HepG2 (cell line): Measurements from ENCODE around the gene ZNF628. TPM values are rescaled to one million over a fixed set of nuclear protein-coding genes. Genes with fewer than 3 reads are reported as not detected.
A peak's percentile ranks its signal among the peaks of the same experiment; 100 is the strongest.

ENCODE experiments used
- AHR ChIP-seq: IDR thresholded peaks from 2 replicates; pipeline ENCODE4 v1.6.1; 2018; ENCODE audit warnings: missing genetic modification reagents, missing compliant biosample characterization
- ELF4 ChIP-seq: sonication (generic); formaldehyde crosslinking; IDR thresholded peaks from 2 replicates; pipeline ENCODE4 v1.5.0; 2020; ENCODE audit warnings: missing genetic modification reagents, mild to moderate bottlenecking, moderate library complexity, borderline replicate concordance
- FLYWCH1 ChIP-seq: sonication (generic); formaldehyde crosslinking; IDR thresholded peaks from 2 replicates; pipeline ENCODE4 v1.8.1; 2023; ENCODE audit warnings: mild to moderate bottlenecking, missing genetic modification reagents
- GABPA ChIP-seq, 2 experiments: IDR thresholded peaks; 2 replicates each; pipeline ENCODE4 v1.6.1; 2011 to 2016; ENCODE audit warnings: low read depth in 2 of 2, low read length in 1 of 2, missing biosample characterization in 1 of 2, missing genetic modification characterization in 1 of 2
- HDAC1 ChIP-seq: sonication (generic); formaldehyde crosslinking; IDR thresholded peaks from 2 replicates; pipeline ENCODE4 v1.5.1; 2020; ENCODE audit warnings: mild to moderate bottlenecking, missing genetic modification reagents
- MIER2 ChIP-seq: IDR thresholded peaks from 2 replicates; pipeline ENCODE4 v1.6.1; 2016; ENCODE audit warnings: missing biosample characterization, missing genetic modification reagents
- MTF2 ChIP-seq: sonication (generic); formaldehyde crosslinking; IDR thresholded peaks from 2 replicates; pipeline ENCODE4 v1.5.0; 2020; ENCODE audit warnings: missing genetic modification reagents, borderline replicate concordance
- NCOA1 ChIP-seq: sonication (generic); formaldehyde crosslinking; IDR thresholded peaks from 2 replicates; pipeline ENCODE4 v1.9.0; 2021; ENCODE audit warnings: missing genetic modification reagents
- NFATC3 ChIP-seq: sonication (generic); formaldehyde crosslinking; IDR thresholded peaks from 2 replicates; pipeline ENCODE4 v1.5.1; 2020; ENCODE audit warnings: mild to moderate bottlenecking, missing genetic modification reagents
- NKX3-1 ChIP-seq: sonication (generic); formaldehyde crosslinking; IDR thresholded peaks from 2 replicates; pipeline ENCODE4 v1.5.0; 2020; ENCODE audit warnings: missing genetic modification reagents
- PHF20 ChIP-seq: sonication (generic); formaldehyde crosslinking; IDR thresholded peaks from 2 replicates; pipeline ENCODE4 v1.5.0; 2020; ENCODE audit warnings: mild to moderate bottlenecking, missing genetic modification reagents
- RFX1 ChIP-seq: fragments of 450-650 bp; IDR thresholded peaks from 2 replicates; pipeline ENCODE4 v1.6.1; 2017
- ZMYM4 ChIP-seq: sonication (generic); formaldehyde crosslinking; IDR thresholded peaks from 2 replicates; pipeline ENCODE4 v1.8.1; 2023; ENCODE audit warnings: mild to moderate bottlenecking, missing genetic modification reagents
- ZNF441 ChIP-seq: sonication (generic); formaldehyde crosslinking; IDR thresholded peaks from 2 replicates; pipeline ENCODE4 v1.7.0; 2021; ENCODE audit warnings: missing genetic modification reagents, borderline replicate concordance
- ZNF549 ChIP-seq: sonication (generic); formaldehyde crosslinking; IDR thresholded peaks from 2 replicates; pipeline ENCODE4 v1.5.0; 2020; ENCODE audit warnings: missing genetic modification reagents
- polyA plus RNA-seq, 8 experiments: library from polyadenylated mRNA; depleted of rRNA in 3 of 8; stranded (reverse) in 7 of 8; unstranded in 1 of 8; fragments of >200 nt; fragmentation: Illumina TruSeq in 4 of 8; extraction: Trizol in 4 of 8; gene quantifications; 2 replicates each; pipeline versions ENCODE4 v1.2.1 to v1.2.3, GENCODE V29; 2011 to 2016; ENCODE audit warnings: low read depth in 4 of 8, missing spikeins in 1 of 8, mixed read lengths in 1 of 8; ENCODE audit not compliant: insufficient read depth in 1 of 8
- total RNA-seq, 5 experiments: library from RNA; depleted of rRNA; stranded (reverse); fragments of >200 nt; fragmentation: Illumina TruSeq; extraction: Trizol; gene quantifications; 2 replicates each; pipeline ENCODE4 v1.2.3, GENCODE V29; 2016; ENCODE audit warnings: low read depth in 1 of 5
- TF ChIP-seq, protein P1 (sequence below): sonication (generic); formaldehyde crosslinking; IDR thresholded peaks from 2 replicates; pipeline ENCODE4 v1.8.0; 2022; ENCODE audit warnings: missing genetic modification reagents, mild to moderate bottlenecking, moderate library complexity, borderline replicate concordance
- TF ChIP-seq, protein P2 (sequence below): sonication (generic); formaldehyde crosslinking; IDR thresholded peaks from 2 replicates; pipeline ENCODE4 v1.4.0; 2020; ENCODE audit warnings: missing genetic modification reagents, borderline replicate concordance
- TF ChIP-seq, protein P3 (sequence below): sonication (generic); formaldehyde crosslinking; IDR thresholded peaks from 2 replicates; pipeline ENCODE4 v1.4.0; 2020; ENCODE audit warnings: missing genetic modification reagents, borderline replicate concordance
- TF ChIP-seq, protein P4 (sequence below): sonication (generic); formaldehyde crosslinking; IDR thresholded peaks from 2 replicates; pipeline ENCODE4 v1.5.0; 2020; ENCODE audit warnings: mild to moderate bottlenecking, missing genetic modification reagents, borderline replicate concordance

Gene ZNF628
- total and polyA plus RNA-seq, 2 of the 13 experiments (the other 11 are each of a cell fraction or from before 2014, with no cell fraction given): 0.54 to 1.2 TPM

GRCh38 chr19:55476100-55476775 is at the start of gene ZNF628 (continued):
- peak; percentile 73 for TF ChIP-seq PHF20 (CRISPR knock-in tag)
- peak; percentile 94; the same call in 1 of the 2 replicates for TF ChIP-seq NKX3-1 (CRISPR knock-in tag)
- TF ChIP-seq, protein P1, sequence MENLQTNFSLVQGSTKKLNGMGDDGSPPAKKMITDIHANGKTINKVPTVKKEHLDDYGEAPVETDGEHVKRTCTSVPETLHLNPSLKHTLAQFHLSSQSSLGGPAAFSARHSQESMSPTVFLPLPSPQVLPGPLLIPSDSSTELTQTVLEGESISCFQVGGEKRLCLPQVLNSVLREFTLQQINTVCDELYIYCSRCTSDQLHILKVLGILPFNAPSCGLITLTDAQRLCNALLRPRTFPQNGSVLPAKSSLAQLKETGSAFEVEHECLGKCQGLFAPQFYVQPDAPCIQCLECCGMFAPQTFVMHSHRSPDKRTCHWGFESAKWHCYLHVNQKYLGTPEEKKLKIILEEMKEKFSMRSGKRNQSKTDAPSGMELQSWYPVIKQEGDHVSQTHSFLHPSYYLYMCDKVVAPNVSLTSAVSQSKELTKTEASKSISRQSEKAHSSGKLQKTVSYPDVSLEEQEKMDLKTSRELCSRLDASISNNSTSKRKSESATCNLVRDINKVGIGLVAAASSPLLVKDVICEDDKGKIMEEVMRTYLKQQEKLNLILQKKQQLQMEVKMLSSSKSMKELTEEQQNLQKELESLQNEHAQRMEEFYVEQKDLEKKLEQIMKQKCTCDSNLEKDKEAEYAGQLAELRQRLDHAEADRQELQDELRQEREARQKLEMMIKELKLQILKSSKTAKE: no peak
- peak; percentile 86; the same call in 1 of the 2 replicates for TF ChIP-seq ELF4 (CRISPR knock-in tag)
- TF ChIP-seq ZMYM4 (CRISPR knock-in tag): peak; percentile 72
- TF ChIP-seq GABPA (IDR thresholded peaks at IDR 0.05; ENCODE audit: low read depth, low read length): peak; percentile 53
- TF ChIP-seq GABPA (CRISPR knock-in tag; IDR thresholded peaks at IDR 0.05; ENCODE audit: low read depth): peak; percentile 81
- TF ChIP-seq FLYWCH1 (CRISPR knock-in tag): no peak
- TF ChIP-seq NCOA1 (CRISPR knock-in tag): no peak
- peak; percentile 63 for TF ChIP-seq HDAC1 (CRISPR knock-in tag)
- TF ChIP-seq RFX1: no peak
- TF ChIP-seq, protein P2, sequence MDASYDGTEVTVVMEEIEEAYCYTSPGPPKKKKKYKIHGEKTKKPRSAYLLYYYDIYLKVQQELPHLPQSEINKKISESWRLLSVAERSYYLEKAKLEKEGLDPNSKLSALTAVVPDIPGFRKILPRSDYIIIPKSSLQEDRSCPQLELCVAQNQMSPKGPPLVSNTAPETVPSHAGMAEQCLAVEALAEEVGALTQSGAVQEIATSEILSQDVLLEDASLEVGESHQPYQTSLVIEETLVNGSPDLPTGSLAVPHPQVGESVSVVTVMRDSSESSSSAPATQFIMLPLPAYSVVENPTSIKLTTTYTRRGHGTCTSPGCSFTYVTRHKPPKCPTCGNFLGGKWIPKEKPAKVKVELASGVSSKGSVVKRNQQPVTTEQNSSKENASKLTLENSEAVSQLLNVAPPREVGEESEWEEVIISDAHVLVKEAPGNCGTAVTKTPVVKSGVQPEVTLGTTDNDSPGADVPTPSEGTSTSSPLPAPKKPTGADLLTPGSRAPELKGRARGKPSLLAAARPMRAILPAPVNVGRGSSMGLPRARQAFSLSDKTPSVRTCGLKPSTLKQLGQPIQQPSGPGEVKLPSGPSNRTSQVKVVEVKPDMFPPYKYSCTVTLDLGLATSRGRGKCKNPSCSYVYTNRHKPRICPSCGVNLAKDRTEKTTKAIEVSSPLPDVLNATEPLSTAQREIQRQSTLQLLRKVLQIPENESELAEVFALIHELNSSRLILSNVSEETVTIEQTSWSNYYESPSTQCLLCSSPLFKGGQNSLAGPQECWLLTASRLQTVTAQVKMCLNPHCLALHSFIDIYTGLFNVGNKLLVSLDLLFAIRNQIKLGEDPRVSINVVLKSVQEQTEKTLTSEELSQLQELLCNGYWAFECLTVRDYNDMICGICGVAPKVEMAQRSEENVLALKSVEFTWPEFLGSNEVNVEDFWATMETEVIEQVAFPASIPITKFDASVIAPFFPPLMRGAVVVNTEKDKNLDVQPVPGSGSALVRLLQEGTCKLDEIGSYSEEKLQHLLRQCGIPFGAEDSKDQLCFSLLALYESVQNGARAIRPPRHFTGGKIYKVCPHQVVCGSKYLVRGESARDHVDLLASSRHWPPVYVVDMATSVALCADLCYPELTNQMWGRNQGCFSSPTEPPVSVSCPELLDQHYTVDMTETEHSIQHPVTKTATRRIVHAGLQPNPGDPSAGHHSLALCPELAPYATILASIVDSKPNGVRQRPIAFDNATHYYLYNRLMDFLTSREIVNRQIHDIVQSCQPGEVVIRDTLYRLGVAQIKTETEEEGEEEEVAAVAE (CRISPR knock-in tag): 0 out of 2 replicates have a peak, but pooled peaks have one; percentile 53
- TF ChIP-seq AHR (CRISPR knock-in tag): 0 out of 2 replicates have a peak, but pooled peaks have one; percentile 44
- TF ChIP-seq, protein P3, sequence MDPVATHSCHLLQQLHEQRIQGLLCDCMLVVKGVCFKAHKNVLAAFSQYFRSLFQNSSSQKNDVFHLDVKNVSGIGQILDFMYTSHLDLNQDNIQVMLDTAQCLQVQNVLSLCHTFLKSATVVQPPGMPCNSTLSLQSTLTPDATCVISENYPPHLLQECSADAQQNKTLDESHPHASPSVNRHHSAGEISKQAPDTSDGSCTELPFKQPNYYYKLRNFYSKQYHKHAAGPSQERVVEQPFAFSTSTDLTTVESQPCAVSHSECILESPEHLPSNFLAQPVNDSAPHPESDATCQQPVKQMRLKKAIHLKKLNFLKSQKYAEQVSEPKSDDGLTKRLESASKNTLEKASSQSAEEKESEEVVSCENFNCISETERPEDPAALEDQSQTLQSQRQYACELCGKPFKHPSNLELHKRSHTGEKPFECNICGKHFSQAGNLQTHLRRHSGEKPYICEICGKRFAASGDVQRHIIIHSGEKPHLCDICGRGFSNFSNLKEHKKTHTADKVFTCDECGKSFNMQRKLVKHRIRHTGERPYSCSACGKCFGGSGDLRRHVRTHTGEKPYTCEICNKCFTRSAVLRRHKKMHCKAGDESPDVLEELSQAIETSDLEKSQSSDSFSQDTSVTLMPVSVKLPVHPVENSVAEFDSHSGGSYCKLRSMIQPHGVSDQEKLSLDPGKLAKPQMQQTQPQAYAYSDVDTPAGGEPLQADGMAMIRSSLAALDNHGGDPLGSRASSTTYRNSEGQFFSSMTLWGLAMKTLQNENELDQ (CRISPR knock-in tag): no peak
- TF ChIP-seq NFATC3 (CRISPR knock-in tag): no peak
- no peak for TF ChIP-seq MIER2 (CRISPR knock-in tag)
- peak; percentile 88 for TF ChIP-seq ZNF441 (CRISPR knock-in tag)
- TF ChIP-seq, protein P4, sequence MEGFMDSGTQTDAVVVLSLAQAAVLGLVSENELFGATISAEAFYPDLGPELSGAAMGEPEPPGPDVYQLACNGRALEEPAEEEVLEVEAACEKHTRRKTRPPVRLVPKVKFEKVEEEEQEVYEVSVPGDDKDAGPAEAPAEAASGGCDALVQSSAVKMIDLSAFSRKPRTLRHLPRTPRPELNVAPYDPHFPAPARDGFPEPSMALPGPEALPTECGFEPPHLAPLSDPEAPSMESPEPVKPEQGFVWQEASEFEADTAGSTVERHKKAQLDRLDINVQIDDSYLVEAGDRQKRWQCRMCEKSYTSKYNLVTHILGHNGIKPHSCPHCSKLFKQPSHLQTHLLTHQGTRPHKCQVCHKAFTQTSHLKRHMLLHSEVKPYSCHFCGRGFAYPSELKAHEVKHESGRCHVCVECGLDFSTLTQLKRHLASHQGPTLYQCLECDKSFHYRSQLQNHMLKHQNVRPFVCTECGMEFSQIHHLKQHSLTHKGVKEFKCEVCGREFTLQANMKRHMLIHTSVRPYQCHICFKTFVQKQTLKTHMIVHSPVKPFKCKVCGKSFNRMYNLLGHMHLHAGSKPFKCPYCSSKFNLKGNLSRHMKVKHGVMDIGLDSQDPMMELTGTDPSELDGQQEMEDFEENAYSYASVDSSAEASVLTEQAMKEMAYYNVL (CRISPR knock-in tag): peak; percentile 41; the same call in 1 of the 2 replicates
- TF ChIP-seq MTF2 (CRISPR knock-in tag): no peak; the same call in 1 of the 2 replicates
- no peak for TF ChIP-seq ZNF549 (CRISPR knock-in tag)
